HG02870 (cell line): ENCODE measurements around the gene FAM89A.
A peak's percentile ranks its signal among the peaks of the same experiment; 100 is the strongest.
"Not testable (repeated sequence)": the region's sequence is repeated elsewhere in the genome, so short reads cannot be mapped to it uniquely, and the experiment has no call there.

Experiments used
- ATAC-seq: cut with Tn5 transposase; IDR thresholded peaks from one replicate; pipeline ENCODE4 v1.9.1; 2021; ENCODE audit warnings: mild to moderate bottlenecking, moderate library complexity; ENCODE audit not compliant: unreplicated experiment

FAM89A gene

GRCh38 chr1:231057410-231057809 lies 17.4 kb upstream of the FAM89A start:
- ATAC-seq: no peak

GRCh38 chr1:231055271-231055670 lies 15.2 kb upstream of the FAM89A start:
- ATAC-seq: no peak

- ATAC-seq: no peak
Observed at GRCh38 chr1:231053493-231054162, 13.6 kb upstream of the FAM89A start.

- ATAC-seq: no peak
Observed at GRCh38 chr1:231052777-231053176, 12.7 kb upstream of the FAM89A start.

- ATAC-seq: not testable (repeated sequence)
Observed at GRCh38 chr1:231050932-231051331, 10.9 kb upstream of the FAM89A start.

- ATAC-seq: no peak
Observed at GRCh38 chr1:231050395-231050794, 10.3 kb upstream of the FAM89A start.

GRCh38 chr1:231049121-231049979 lies 9.3 kb upstream of the FAM89A start:
- no peak for ATAC-seq

- ATAC-seq: not testable (repeated sequence)
Observed at GRCh38 chr1:231048419-231048818, 8.4 kb upstream of the FAM89A start.

GRCh38 chr1:231047529-231047928 lies 7.5 kb upstream of the FAM89A start:
- not testable (repeated sequence) for ATAC-seq

- ATAC-seq: no peak
Observed at GRCh38 chr1:231046730-231047395, 6.8 kb upstream of the FAM89A start.

- ATAC-seq: not testable (repeated sequence)
Observed at GRCh38 chr1:231045921-231046729, 6.1 kb upstream of the FAM89A start.

- no peak for ATAC-seq
Observed at GRCh38 chr1:231045286-231045685, 5.2 kb upstream of the FAM89A start.

- no peak for ATAC-seq
Observed at GRCh38 chr1:231044588-231044987, 4.5 kb upstream of the FAM89A start.

GRCh38 chr1:231041719-231042261 lies 1.7 kb upstream of the FAM89A start:
- no peak for ATAC-seq

- no peak for ATAC-seq
Observed at GRCh38 chr1:231040800-231041718, 1.0 kb upstream of the FAM89A start.

- ATAC-seq: peak; percentile 30
Observed at GRCh38 chr1:231039161-231040018, 664 bp downstream of the FAM89A start.

GRCh38 chr1:231037585-231038517 lies 2.2 kb downstream of the FAM89A start:
- no peak for ATAC-seq
